Cardiac fibroblast (primary cell): Measurements from ENCODE around the gene DUSP2.
A peak's percentile ranks its signal among the peaks of the same experiment; 100 is the strongest.

Experiments used
- DNase-seq, 2 donors: peaks; one replicate each; pipeline versions ENCODE4 v3.0.0 to v3.0.0-alpha.2; 2010; ENCODE audit warnings: low read depth in 2 of 2
- H3K4me3 ChIP-seq, 2 donors: replicated peaks in 1 of 2; 1 replicate in 1 of 2; 2 replicates in 1 of 2; pipeline ENCODE4 v1.5.1; 2011; ENCODE audit warnings: low read depth in 2 of 2, low read length in 2 of 2, mild to moderate bottlenecking in 2 of 2, moderate library complexity in 1 of 2
- TF ChIP-seq, protein P1 (sequence below): IDR thresholded peaks from one replicate; pipeline ENCODE4 v1.5.1; 2011; ENCODE audit warnings: low read depth, mild to moderate bottlenecking, low read length, inconsistent platforms

DUSP2 gene

DNA sequence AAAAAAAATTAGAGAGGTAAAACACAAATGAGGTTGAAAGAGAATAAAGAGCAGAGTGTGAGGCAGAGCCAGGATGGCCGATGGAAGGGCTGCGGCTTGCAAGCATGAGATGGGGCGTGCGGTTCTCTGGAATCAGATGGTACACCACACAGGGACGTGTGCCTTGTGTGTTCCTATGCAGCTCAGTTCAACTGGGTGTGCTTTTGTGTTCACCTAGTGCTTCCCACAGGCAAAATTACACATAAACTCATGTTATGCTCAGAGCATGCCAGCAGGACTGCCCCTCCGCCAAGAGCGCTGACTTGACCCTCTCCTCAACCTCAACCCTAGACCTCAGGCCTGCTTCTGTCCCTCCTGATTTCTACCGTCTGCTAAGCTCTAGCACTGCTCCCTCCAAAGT lies 38.9 kb upstream of the DUSP2 start:
- H3K4me3 ChIP-seq, result no peak overlapping the region
- TF ChIP-seq, protein P1, sequence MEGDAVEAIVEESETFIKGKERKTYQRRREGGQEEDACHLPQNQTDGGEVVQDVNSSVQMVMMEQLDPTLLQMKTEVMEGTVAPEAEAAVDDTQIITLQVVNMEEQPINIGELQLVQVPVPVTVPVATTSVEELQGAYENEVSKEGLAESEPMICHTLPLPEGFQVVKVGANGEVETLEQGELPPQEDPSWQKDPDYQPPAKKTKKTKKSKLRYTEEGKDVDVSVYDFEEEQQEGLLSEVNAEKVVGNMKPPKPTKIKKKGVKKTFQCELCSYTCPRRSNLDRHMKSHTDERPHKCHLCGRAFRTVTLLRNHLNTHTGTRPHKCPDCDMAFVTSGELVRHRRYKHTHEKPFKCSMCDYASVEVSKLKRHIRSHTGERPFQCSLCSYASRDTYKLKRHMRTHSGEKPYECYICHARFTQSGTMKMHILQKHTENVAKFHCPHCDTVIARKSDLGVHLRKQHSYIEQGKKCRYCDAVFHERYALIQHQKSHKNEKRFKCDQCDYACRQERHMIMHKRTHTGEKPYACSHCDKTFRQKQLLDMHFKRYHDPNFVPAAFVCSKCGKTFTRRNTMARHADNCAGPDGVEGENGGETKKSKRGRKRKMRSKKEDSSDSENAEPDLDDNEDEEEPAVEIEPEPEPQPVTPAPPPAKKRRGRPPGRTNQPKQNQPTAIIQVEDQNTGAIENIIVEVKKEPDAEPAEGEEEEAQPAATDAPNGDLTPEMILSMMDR, result no peak
- no peak for DNase-seq

DNA sequence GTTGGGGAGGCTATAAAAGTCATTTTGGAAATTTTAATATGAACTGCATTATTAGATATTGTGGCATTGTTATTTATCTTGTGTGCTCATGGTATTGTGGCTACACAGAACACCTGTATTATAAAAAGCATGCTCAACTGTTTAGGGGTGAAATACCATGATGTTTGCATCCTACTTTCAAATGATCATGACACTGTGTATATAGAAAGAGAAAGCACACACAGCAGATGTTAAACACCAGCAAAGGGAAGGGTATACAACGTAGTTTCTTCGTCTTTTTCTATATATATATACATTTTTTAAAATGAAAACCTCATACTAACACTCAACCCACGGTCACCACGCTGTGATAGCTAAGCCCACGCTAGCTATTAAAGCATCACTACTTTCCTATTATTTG lies 36.3 kb upstream of the DUSP2 start:
- TF ChIP-seq, protein P1, result no peak
- H3K4me3 ChIP-seq, result no peak overlapping the region
- no peak for DNase-seq

DNA sequence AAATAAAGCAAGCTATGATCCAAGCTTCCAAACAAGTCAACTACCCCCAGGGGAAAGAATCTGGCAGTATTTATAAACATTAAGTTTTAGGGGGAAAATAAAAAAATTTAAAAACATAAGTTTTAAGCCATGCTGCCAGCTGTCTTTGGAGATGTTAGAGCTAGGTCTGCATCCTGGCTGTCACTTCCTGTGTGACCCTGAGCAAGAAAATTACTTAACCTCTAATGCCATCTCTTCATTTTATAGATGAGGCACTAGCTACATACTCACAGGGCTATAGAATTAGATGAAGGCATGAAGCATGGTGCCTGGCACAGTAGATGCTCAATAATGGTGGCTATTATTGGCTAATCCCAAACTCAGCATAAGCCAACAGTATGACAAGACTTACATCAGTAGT lies 35.3 kb upstream of the DUSP2 start:
- TF ChIP-seq, protein P1, result no peak
- H3K4me3 ChIP-seq, result no peak overlapping the region
- DNase-seq, result no peak

DNA sequence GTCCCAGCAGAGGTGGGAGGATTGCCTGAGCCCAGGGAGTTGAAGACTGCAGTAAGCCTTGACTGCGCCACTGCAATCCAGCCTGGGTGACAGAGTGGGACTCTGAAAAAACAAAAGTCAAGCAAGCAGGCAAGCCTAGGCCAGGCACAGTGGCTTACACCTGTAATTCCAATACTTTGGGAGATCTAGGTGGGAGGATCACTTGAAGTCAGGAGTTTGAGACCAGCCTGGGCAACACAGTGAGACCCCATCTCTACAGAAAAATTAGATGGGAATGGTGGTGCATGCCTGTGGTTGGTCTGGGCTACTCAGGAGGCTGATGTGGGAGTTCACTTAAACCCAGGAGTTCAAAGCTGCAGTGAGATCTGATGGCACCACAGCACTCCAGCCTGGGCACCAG lies 34.8 kb upstream of the DUSP2 start:
- no peak for DNase-seq
- TF ChIP-seq, protein P1, result no peak
- no peak overlapping the region for H3K4me3 ChIP-seq

DNA sequence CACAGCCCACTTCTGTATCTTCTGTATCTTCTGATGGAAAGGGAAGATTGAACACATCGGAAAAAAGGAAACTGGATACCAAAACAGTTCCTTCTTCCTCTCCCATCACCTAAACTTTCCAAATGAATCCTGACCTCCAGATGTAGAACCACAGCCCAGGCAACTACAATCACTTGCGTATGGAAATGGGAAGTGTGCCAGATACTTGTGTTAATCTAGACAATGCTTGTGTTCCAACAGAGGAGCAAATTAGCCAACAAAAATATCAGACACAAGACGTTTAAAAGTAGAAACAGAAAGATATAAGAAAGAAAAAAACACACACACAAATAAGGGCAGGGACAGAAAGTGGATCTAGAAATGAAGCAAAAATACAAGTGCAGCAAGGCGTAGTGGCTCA lies 31.4 kb upstream of the DUSP2 start:
- H3K4me3 ChIP-seq, result no peak overlapping the region
- peak; percentile 47 to 73 for DNase-seq
- TF ChIP-seq, protein P1, result no peak

DNA sequence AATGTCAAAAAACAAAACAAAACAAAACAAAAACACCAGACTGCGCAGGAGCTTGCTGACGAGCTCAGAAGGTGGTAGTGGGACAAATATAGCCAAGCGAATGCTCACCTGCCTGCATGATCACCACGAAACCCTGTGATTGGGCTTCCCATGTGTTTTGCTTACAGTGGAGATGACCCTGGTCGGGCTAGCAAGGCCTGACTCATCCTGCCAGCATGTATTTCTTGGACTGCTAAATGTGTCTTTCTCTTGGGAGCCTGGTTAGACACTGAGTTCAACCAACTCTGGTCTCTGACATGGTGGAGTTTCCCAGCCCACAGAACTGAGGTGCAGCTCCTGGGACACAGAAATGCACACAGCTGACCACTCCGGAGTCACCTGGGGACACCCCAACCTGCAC lies 30.7 kb upstream of the DUSP2 start:
- peak; percentile 36 to 76 for DNase-seq
- TF ChIP-seq, protein P1, result no peak
- no peak overlapping the region for H3K4me3 ChIP-seq
